Measurements from ENCODE around the gene CTIF.
"Not testable (repeated sequence)": the region's sequence is repeated elsewhere in the genome, so short reads cannot be mapped to it uniquely, and the experiment has no call there.

The CTIF gene

GRCh38 chr18:48709371-48710062, 170.7 kb downstream of the CTIF start:
- no peaks in the 10 kb centered on the region for H3K27me3 ChIP-seq (ENCODE audit: control insufficient read depth in 1 of 2, insufficient read depth in 2 of 2, low read length in 2 of 2)
- no peak overlapping the region for H3K9ac ChIP-seq (ENCODE audit: low read length in 2 of 2)
- H3K9me3 ChIP-seq (ENCODE audit: control insufficient read depth in 2 of 2, low read length in 2 of 2): no peaks in the 10 kb centered on the region
- H3K36me3 ChIP-seq (ENCODE audit: control insufficient read depth in 2 of 2, insufficient read depth in 2 of 2, low read length in 2 of 2): peaks cover 4 to 5% of the 10 kb centered on the region in 2 donors
- no peak overlapping the region for H3K27ac ChIP-seq (ENCODE audit: low read length)
- no peak overlapping the region for H3K4me3 ChIP-seq (ENCODE audit: low read length in 2 of 2)
- H3K4me1 ChIP-seq (ENCODE audit: control insufficient read depth, insufficient read depth, low read length): no peaks in the 10 kb centered on the region

DNA sequence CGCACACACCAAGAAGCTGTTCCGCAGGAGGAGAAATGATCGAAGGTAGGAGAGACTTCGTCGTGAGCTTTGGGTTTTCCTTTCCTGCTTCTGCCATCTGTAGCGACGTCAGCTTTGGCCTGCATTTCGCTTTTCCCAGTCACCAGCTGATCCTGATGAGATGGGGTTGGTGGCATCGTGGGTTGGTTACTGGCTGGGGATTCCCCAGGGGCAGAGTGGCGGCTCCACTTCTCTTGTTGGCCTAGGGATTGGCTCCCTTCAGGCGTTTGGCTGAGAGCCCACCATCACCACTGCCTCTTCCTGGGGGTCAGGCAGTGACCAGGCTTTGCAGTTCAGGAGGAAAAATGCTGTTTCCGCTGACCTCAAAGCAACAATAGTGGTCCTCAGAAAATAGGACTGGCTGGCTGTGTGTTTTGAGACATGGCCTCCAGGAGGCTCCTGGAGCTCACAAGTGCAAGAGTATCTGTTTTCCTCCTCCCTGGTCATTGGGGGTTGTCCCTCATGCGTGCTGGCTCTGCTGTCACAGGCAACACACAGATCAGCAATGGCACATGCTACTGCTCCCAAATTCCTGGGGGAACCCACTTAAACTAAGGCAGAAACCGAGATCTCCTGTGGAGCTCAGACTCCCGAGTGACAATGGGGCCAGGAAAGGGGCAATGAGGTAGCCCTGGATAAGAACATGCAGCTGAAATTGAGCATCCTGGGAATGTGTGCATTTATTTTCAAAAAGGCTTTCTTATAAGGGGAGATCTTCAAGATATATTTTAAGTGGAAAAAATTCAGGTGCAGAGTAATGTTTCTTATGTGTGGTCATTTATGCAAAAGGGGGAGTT, 173.0 kb downstream of the CTIF start:
- Histone ChIP-seq H3K27ac (ENCODE audit: low read length) (no peak overlapping the region), H3K9me3 (ENCODE audit: control insufficient read depth in 2 of 2, low read length in 2 of 2) (no peaks in the 10 kb centered on the region), H3K9ac (ENCODE audit: low read length in 2 of 2) (no peak overlapping the region), H3K4me3 (ENCODE audit: low read length in 2 of 2) (no peak overlapping the region), H3K36me3 (ENCODE audit: control insufficient read depth in 2 of 2, insufficient read depth in 2 of 2, low read length in 2 of 2) (peaks cover 4 to 5% of the 10 kb centered on the region in 2 donors), H3K4me1 (ENCODE audit: control insufficient read depth, insufficient read depth, low read length) (peaks cover 3% of the 10 kb centered on the region), H3K27me3 (ENCODE audit: control insufficient read depth in 1 of 2, insufficient read depth in 2 of 2, low read length in 2 of 2) (no peaks in the 10 kb centered on the region)

DNA sequence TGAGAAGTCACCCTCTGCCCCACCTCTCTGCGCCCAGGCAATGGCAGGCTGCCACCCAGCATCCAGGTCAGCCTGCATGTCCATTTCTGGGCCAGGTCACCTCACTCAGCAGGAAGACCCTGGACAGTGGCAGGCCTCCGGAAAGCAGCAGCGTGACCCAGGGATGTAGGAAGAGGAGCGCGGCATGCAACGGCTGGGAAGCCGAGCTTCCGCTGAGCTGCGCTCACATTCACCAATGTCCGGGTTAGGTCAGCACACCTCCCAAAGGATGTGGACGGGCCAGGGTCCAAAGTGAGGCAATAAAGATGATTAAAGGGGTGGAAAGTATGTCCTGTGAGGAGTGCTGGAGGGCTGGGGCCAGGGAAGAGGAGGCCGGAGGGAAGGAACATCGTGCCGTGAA, 174.5 kb downstream of the CTIF start:
- Histone ChIP-seq H3K4me3 (ENCODE audit: low read length in 2 of 2) (no peak overlapping the region), H3K9me3 (ENCODE audit: control insufficient read depth in 2 of 2, low read length in 2 of 2) (no peaks in the 10 kb centered on the region), H3K36me3 (ENCODE audit: control insufficient read depth in 2 of 2, insufficient read depth in 2 of 2, low read length in 2 of 2) (peaks cover 4 to 6% of the 10 kb centered on the region in 2 donors), H3K27ac (ENCODE audit: low read length) (no peak overlapping the region), H3K27me3 (ENCODE audit: control insufficient read depth in 1 of 2, insufficient read depth in 2 of 2, low read length in 2 of 2) (no peaks in the 10 kb centered on the region), H3K9ac (ENCODE audit: low read length in 2 of 2) (no peak overlapping the region), H3K4me1 (ENCODE audit: control insufficient read depth, insufficient read depth, low read length) (peaks cover 3% of the 10 kb centered on the region)

- Histone ChIP-seq H3K27me3 (ENCODE audit: control insufficient read depth in 1 of 2, insufficient read depth in 2 of 2, low read length in 2 of 2) (no peaks in the 10 kb centered on the region), H3K9me3 (ENCODE audit: control insufficient read depth in 2 of 2, low read length in 2 of 2) (no peaks in the 10 kb centered on the region), H3K9ac (ENCODE audit: low read length in 2 of 2) (no peak overlapping the region), H3K27ac (ENCODE audit: low read length) (no peak overlapping the region), H3K4me3 (ENCODE audit: low read length in 2 of 2) (no peak overlapping the region), H3K36me3 (ENCODE audit: control insufficient read depth in 2 of 2, insufficient read depth in 2 of 2, low read length in 2 of 2) (peaks cover 4 to 10% of the 10 kb centered on the region in 2 donors), H3K4me1 (ENCODE audit: control insufficient read depth, insufficient read depth, low read length) (peaks cover 3% of the 10 kb centered on the region)
Observed at GRCh38 chr18:48714873-48715272, 176.0 kb downstream of the CTIF start.

DNA sequence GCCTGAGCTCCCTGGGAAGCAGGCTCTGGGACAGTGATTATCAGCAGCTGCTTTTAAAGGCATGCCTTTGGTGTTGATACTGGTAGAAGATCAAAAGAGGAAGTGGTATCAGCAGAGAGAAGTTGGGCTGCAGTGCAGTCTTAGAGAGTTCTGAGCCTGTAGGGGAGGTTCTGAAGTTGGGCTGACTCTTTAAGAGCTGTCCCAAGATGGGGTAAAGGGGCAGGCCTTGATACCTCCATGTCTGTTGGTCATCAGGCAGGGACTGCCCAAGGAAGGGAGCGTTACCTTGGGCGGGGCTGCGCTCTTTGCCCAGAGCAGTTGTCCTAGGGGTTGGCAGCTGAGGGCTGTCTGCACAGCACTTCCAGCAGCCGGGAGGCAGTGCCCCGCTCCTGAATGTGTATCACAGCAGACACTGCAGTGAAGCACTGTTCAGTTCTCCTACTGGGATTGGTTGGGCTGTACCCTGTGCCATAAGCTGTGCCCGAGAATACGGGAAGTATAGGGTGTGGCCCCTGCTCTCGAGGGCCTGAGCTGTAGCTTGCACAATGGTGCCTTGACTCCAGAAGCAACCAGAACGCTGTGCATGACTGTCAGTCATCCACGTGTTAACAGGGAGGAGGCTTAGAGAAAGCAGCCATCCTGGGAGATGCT, 177.0 kb downstream of the CTIF start:
- Histone ChIP-seq H3K4me1 (ENCODE audit: control insufficient read depth, insufficient read depth, low read length) (peaks cover 6% of the 10 kb centered on the region), H3K36me3 (ENCODE audit: control insufficient read depth in 2 of 2, insufficient read depth in 2 of 2, low read length in 2 of 2) (peaks cover 4 to 10% of the 10 kb centered on the region in 2 donors), H3K4me3 (ENCODE audit: low read length in 2 of 2) (no peak overlapping the region), H3K27ac (ENCODE audit: low read length) (no peak overlapping the region), H3K27me3 (ENCODE audit: control insufficient read depth in 1 of 2, insufficient read depth in 2 of 2, low read length in 2 of 2) (no peaks in the 10 kb centered on the region), H3K9ac (ENCODE audit: low read length in 2 of 2) (no peak overlapping the region), H3K9me3 (ENCODE audit: control insufficient read depth in 2 of 2, low read length in 2 of 2) (no peaks in the 10 kb centered on the region)

DNA sequence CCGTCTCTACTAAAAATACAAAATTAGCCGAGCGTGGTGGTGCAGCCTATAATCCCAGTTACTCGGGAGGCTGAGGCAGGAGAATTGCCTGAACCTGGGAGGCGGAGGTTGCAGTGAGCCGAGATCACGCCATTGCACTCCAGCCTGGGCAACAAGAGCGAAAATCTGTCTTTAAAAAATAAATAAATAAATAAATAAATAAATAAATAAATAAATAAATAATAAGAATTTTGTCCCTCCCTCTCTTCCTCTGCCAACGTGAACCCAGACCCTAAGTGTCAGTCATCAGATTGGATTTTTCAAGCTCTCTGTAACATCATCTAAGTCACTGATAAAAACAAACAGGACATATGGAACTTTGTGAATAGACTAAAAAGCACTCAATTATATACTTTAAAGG, 178.4 kb downstream of the CTIF start:
- not testable (repeated sequence) for H3K9ac ChIP-seq (ENCODE audit: low read length in 2 of 2); H3K27me3 ChIP-seq (ENCODE audit: control insufficient read depth in 1 of 2, insufficient read depth in 2 of 2, low read length in 2 of 2); H3K27ac ChIP-seq (ENCODE audit: low read length); H3K9me3 ChIP-seq (ENCODE audit: control insufficient read depth in 2 of 2, low read length in 2 of 2); H3K4me3 ChIP-seq (ENCODE audit: low read length in 2 of 2); H3K36me3 ChIP-seq (ENCODE audit: control insufficient read depth in 2 of 2, insufficient read depth in 2 of 2, low read length in 2 of 2); H3K4me1 ChIP-seq (ENCODE audit: control insufficient read depth, insufficient read depth, low read length)

DNA sequence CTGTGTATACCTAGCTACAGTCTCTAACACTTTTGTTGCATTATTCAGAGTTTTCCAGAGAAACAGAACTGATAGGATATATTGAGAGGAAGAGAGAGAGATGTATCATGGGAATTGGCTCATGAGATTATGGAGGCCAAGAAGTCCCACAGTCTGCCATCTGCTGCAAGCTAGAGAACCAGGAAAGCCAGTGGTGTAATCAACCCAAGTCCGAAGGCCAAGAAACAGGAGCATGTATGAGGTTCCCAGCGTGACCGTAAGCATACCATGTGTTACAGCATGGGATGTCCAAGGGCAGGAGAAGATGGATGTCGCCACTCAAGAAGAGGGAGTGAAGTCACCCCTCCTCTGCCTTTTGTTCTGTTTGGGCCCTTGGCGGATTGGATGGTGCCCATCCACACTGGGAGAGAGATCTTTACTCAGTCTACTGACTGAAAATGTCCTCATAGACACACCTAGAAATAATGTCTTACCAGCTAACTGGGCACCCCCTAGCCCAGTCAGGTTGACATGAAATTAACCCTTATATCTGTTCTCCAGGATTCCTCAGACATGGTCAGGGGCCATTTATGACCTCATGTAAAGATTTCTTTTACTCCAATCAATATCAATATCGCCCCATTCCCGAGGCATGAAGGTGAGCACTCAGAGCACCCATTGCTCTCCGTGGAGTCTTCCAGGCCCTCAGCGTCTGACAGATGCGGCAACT, 179.6 kb downstream of the CTIF start:
- no peaks in the 10 kb centered on the region for H3K27me3 ChIP-seq (ENCODE audit: control insufficient read depth in 1 of 2, insufficient read depth in 2 of 2, low read length in 2 of 2)
- no peaks in the 10 kb centered on the region for H3K9me3 ChIP-seq (ENCODE audit: control insufficient read depth in 2 of 2, low read length in 2 of 2)
- H3K9ac ChIP-seq (ENCODE audit: low read length in 2 of 2): no peak overlapping the region
- no peak overlapping the region for H3K4me3 ChIP-seq (ENCODE audit: low read length in 2 of 2)
- H3K4me1 ChIP-seq (ENCODE audit: control insufficient read depth, insufficient read depth, low read length): peaks cover 7% of the 10 kb centered on the region
- H3K27ac ChIP-seq (ENCODE audit: low read length): no peak overlapping the region
- H3K36me3 ChIP-seq (ENCODE audit: control insufficient read depth in 2 of 2, insufficient read depth in 2 of 2, low read length in 2 of 2): peaks cover 0 to 7% of the 10 kb centered on the region in 2 donors

DNA sequence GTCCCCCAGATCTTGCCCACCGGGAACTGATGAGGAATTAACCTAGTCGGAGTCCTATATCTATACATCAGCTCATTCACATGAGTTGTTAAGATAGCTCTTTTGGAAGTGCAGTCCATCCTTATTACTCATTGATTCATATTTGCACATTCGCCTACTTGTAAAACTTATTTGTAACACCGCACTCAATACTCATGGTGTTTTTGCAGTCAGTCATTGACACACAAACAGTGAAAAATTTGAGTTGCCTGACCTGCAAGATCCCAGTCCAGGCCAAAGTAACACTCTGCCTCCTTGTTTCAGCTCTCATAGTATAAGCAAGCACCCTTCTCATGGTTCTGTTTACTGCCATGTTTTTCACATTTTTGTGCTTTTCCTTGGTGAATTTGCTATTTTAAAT, 180.6 kb downstream of the CTIF start:
- Histone ChIP-seq H3K9ac (ENCODE audit: low read length in 2 of 2) (no peak overlapping the region), H3K4me3 (ENCODE audit: low read length in 2 of 2) (no peak overlapping the region), H3K27me3 (ENCODE audit: control insufficient read depth in 1 of 2, insufficient read depth in 2 of 2, low read length in 2 of 2) (no peaks in the 10 kb centered on the region), H3K36me3 (ENCODE audit: control insufficient read depth in 2 of 2, insufficient read depth in 2 of 2, low read length in 2 of 2) (peaks cover 0 to 7% of the 10 kb centered on the region in 2 donors), H3K9me3 (ENCODE audit: control insufficient read depth in 2 of 2, low read length in 2 of 2) (no peaks in the 10 kb centered on the region), H3K4me1 (ENCODE audit: control insufficient read depth, insufficient read depth, low read length) (peaks cover 7% of the 10 kb centered on the region), H3K27ac (ENCODE audit: low read length) (no peak overlapping the region)

DNA sequence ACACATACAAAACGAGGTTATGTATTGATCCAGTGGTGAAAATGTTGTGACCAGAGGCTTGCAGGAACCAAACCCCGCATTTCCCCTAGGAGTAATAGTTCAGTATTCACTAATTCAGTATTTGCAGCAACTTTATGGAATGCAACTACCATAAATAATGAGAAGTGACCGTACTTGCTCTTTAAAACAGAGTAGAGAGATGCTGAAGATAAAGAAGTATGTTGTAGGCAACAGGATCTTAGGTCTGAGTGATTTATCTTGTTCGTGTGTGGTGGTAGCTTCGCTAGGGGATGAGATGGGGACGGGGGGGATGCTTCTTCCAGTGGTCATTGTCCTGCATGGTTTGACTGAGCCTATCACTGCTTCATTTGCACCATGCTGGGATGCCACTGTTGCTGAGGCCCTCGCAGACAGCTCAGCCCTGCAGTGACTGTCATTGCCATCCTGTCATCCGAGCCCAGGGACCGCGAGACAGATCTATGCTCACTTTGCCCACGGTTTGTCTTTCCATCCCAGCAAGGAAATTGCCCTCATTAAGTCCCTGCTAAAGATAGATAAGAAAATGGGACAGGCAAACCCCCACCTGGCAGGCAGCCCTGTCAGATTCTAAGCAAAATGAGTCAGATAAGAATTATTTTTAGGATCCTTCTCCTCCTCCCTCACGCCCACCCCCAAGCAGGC, 181.3 kb downstream of the CTIF start:
- peaks cover 7% of the 10 kb centered on the region for H3K4me1 ChIP-seq (ENCODE audit: control insufficient read depth, insufficient read depth, low read length)
- H3K36me3 ChIP-seq (ENCODE audit: control insufficient read depth in 2 of 2, insufficient read depth in 2 of 2, low read length in 2 of 2): peaks cover 0 to 7% of the 10 kb centered on the region in 2 donors
- H3K9ac ChIP-seq (ENCODE audit: low read length in 2 of 2): no peak overlapping the region
- no peaks in the 10 kb centered on the region for H3K9me3 ChIP-seq (ENCODE audit: control insufficient read depth in 2 of 2, low read length in 2 of 2)
- no peaks in the 10 kb centered on the region for H3K27me3 ChIP-seq (ENCODE audit: control insufficient read depth in 1 of 2, insufficient read depth in 2 of 2, low read length in 2 of 2)
- no peak overlapping the region for H3K27ac ChIP-seq (ENCODE audit: low read length)
- no peak overlapping the region for H3K4me3 ChIP-seq (ENCODE audit: low read length in 2 of 2)

DNA sequence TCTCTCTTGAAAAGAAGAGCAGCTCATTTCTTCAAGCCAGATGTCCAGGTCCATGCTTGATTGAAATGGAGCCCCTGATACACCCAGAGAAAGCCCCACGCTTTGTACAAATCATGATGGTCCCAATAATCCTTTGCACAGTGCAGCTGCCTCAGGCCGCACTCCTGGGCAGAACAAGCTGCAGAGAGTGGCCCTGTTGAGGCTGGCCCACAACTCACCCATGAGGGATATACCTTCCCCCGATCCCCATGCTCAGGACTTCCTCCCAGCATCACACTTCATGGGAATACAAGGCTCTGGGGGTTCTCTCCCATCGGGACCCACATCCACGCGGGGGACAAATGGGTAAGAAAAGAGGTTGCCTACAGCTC, 181.8 kb downstream of the CTIF start:
- peaks cover 0 to 7% of the 10 kb centered on the region in 2 donors for H3K36me3 ChIP-seq (ENCODE audit: control insufficient read depth in 2 of 2, insufficient read depth in 2 of 2, low read length in 2 of 2)
- no peak overlapping the region for H3K27ac ChIP-seq (ENCODE audit: low read length)
- H3K4me1 ChIP-seq (ENCODE audit: control insufficient read depth, insufficient read depth, low read length): peaks cover 7% of the 10 kb centered on the region
- no peaks in the 10 kb centered on the region for H3K9me3 ChIP-seq (ENCODE audit: control insufficient read depth in 2 of 2, low read length in 2 of 2)
- no peaks in the 10 kb centered on the region for H3K27me3 ChIP-seq (ENCODE audit: control insufficient read depth in 1 of 2, insufficient read depth in 2 of 2, low read length in 2 of 2)
- H3K4me3 ChIP-seq (ENCODE audit: low read length in 2 of 2): no peak overlapping the region
- no peak overlapping the region for H3K9ac ChIP-seq (ENCODE audit: low read length in 2 of 2)

Data from stomach smooth muscle (tissue), 2 donors.